ENCODE measurements around the gene KIN. TPM values are rescaled to one million over a fixed set of nuclear protein-coding genes. Genes with fewer than 3 reads are reported as not detected.
"Not testable (repeated sequence)": the region's sequence is repeated elsewhere in the genome, so short reads cannot be mapped to it uniquely, and the experiment has no call there.

Gene KIN
- total RNA-seq, 1 donor: 5.8 TPM

DNA sequence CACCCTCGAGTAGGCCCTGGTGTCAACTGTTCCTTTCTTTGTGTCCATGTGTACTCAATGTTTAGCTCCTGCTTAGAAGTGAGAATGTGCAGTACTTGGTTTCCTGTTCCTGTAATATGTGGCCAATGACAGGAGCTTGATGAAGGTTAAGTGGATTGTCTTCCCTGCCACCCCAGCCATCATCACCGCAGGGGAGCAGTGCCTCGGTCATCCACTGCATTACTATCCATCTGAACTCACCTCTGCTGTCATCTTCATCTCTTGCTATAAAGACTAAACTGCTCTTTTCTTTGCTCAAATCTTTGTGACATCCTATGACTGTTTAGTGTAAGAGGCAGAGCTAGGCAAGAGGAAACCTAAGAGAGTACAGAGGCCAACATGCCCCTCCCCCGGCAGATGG lies 69.1 kb downstream of the KIN start:
- Histone ChIP-seq H3K27ac (ENCODE audit: low read depth, low read length) (no peak overlapping the region), H3K4me3 (ENCODE audit: insufficient read depth, low read length) (no peak overlapping the region), H2AFZ (ENCODE audit: low read length) (no peak overlapping the region), H3K79me2 (ENCODE audit: insufficient read depth, low read length) (no peaks in the 10 kb centered on the region), H3K27me3 (ENCODE audit: insufficient read depth, low read length) (no peaks in the 10 kb centered on the region), H3K4me2 (ENCODE audit: insufficient read depth, low read length) (no peak overlapping the region), H4K20me1 (ENCODE audit: insufficient read depth, low read length) (no peaks in the 10 kb centered on the region), H3K9me3 (ENCODE audit: low read depth, low read length) (no peaks in the 10 kb centered on the region), H3K4me1 (ENCODE audit: insufficient read depth, low read length) (no peaks in the 10 kb centered on the region), H3K36me3 (ENCODE audit: insufficient read depth, low read length) (no peaks in the 10 kb centered on the region)
- no peak for TF ChIP-seq CTCF (IDR thresholded peaks at IDR 0.05; ENCODE audit: extremely low read depth, low read depth, low read length)
- no peak for DNase-seq (ENCODE audit: insufficient read length, low spot score, missing footprints)

- H3K9me3 ChIP-seq (ENCODE audit: low read depth, low read length): no peaks in the 10 kb centered on the region
- no peaks in the 10 kb centered on the region for H3K36me3 ChIP-seq (ENCODE audit: insufficient read depth, low read length)
- no peaks in the 10 kb centered on the region for H3K4me1 ChIP-seq (ENCODE audit: insufficient read depth, low read length)
- no peak overlapping the region for H3K4me3 ChIP-seq (ENCODE audit: insufficient read depth, low read length)
- H3K4me2 ChIP-seq (ENCODE audit: insufficient read depth, low read length): no peak overlapping the region
- no peak overlapping the region for H3K27ac ChIP-seq (ENCODE audit: low read depth, low read length)
- TF ChIP-seq CTCF (IDR thresholded peaks at IDR 0.05; ENCODE audit: extremely low read depth, low read depth, low read length): no peak
- no peak overlapping the region for H2AFZ ChIP-seq (ENCODE audit: low read length)
- H3K27me3 ChIP-seq (ENCODE audit: insufficient read depth, low read length): no peaks in the 10 kb centered on the region
- DNase-seq (ENCODE audit: insufficient read length, low spot score, missing footprints): no peak
- H4K20me1 ChIP-seq (ENCODE audit: insufficient read depth, low read length): no peaks in the 10 kb centered on the region
- H3K79me2 ChIP-seq (ENCODE audit: insufficient read depth, low read length): no peaks in the 10 kb centered on the region
Observed at GRCh38 chr10:7717767-7718166, 70.0 kb downstream of the KIN start.

- H3K4me1 ChIP-seq (ENCODE audit: insufficient read depth, low read length): no peaks in the 10 kb centered on the region
- H3K36me3 ChIP-seq (ENCODE audit: insufficient read depth, low read length): no peaks in the 10 kb centered on the region
- H4K20me1 ChIP-seq (ENCODE audit: insufficient read depth, low read length): no peaks in the 10 kb centered on the region
- no peak overlapping the region for H3K4me2 ChIP-seq (ENCODE audit: insufficient read depth, low read length)
- no peaks in the 10 kb centered on the region for H3K79me2 ChIP-seq (ENCODE audit: insufficient read depth, low read length)
- H2AFZ ChIP-seq (ENCODE audit: low read length): no peak overlapping the region
- no peak overlapping the region for H3K4me3 ChIP-seq (ENCODE audit: insufficient read depth, low read length)
- no peak overlapping the region for H3K27ac ChIP-seq (ENCODE audit: low read depth, low read length)
- no peaks in the 10 kb centered on the region for H3K27me3 ChIP-seq (ENCODE audit: insufficient read depth, low read length)
- H3K9me3 ChIP-seq (ENCODE audit: low read depth, low read length): no peaks in the 10 kb centered on the region
- no peak for TF ChIP-seq CTCF (IDR thresholded peaks at IDR 0.05; ENCODE audit: extremely low read depth, low read depth, low read length)
- no peak for DNase-seq (ENCODE audit: insufficient read length, low spot score, missing footprints)
Observed at GRCh38 chr10:7715515-7715914, 72.3 kb downstream of the KIN start.

DNA sequence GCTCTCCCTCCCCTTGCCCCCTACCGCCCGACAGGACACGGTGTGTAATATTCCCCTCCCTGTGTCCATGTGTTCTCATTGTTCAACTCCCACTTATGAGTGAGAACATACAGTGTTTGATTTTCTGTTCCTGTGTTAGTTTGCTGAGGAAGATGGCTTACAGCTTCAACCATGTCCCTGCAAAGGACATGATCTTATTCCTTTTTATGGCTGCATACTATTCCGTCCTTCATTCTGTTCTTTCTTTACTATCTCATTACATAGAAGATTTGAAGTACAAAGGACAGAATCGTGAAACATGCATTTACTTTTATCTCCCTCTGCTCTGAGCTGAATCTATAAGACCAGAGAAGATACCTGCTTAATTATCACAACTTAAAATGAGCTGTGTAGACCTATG lies 76.7 kb downstream of the KIN start:
- not testable (repeated sequence) for H3K9me3 ChIP-seq (ENCODE audit: low read depth, low read length); H2AFZ ChIP-seq (ENCODE audit: low read length); H4K20me1 ChIP-seq (ENCODE audit: insufficient read depth, low read length); H3K4me3 ChIP-seq (ENCODE audit: insufficient read depth, low read length); H3K4me1 ChIP-seq (ENCODE audit: insufficient read depth, low read length); H3K4me2 ChIP-seq (ENCODE audit: insufficient read depth, low read length); H3K27ac ChIP-seq (ENCODE audit: low read depth, low read length); DNase-seq (ENCODE audit: insufficient read length, low spot score, missing footprints); H3K36me3 ChIP-seq (ENCODE audit: insufficient read depth, low read length); H3K79me2 ChIP-seq (ENCODE audit: insufficient read depth, low read length); H3K27me3 ChIP-seq (ENCODE audit: insufficient read depth, low read length)

- no peaks in the 10 kb centered on the region for H4K20me1 ChIP-seq (ENCODE audit: insufficient read depth, low read length)
- no peaks in the 10 kb centered on the region for H3K79me2 ChIP-seq (ENCODE audit: insufficient read depth, low read length)
- no peak overlapping the region for H3K4me2 ChIP-seq (ENCODE audit: insufficient read depth, low read length)
- H3K27me3 ChIP-seq (ENCODE audit: insufficient read depth, low read length): no peaks in the 10 kb centered on the region
- no peaks in the 10 kb centered on the region for H3K9me3 ChIP-seq (ENCODE audit: low read depth, low read length)
- no peak for DNase-seq (ENCODE audit: insufficient read length, low spot score, missing footprints)
- no peak for TF ChIP-seq CTCF (IDR thresholded peaks at IDR 0.05; ENCODE audit: extremely low read depth, low read depth, low read length)
- no peak overlapping the region for H3K4me3 ChIP-seq (ENCODE audit: insufficient read depth, low read length)
- no peak overlapping the region for H3K27ac ChIP-seq (ENCODE audit: low read depth, low read length)
- no peaks in the 10 kb centered on the region for H3K4me1 ChIP-seq (ENCODE audit: insufficient read depth, low read length)
- no peak overlapping the region for H2AFZ ChIP-seq (ENCODE audit: low read length)
- no peaks in the 10 kb centered on the region for H3K36me3 ChIP-seq (ENCODE audit: insufficient read depth, low read length)
Observed at GRCh38 chr10:7710446-7710845, 77.3 kb downstream of the KIN start.

All from osteoblast (primary cell).